Epithelial cell of proximal tubule (primary cell): Measurements from ENCODE around the gene PYGB. TPM values are rescaled to one million over a fixed set of nuclear protein-coding genes. Genes with fewer than 3 reads are reported as not detected.

Source experiments
- DNase-seq: peaks from one replicate; pipeline ENCODE4 v3.0.0-alpha.2; 2011; ENCODE audit warnings: low read depth
- H3K4me3 ChIP-seq: 2 replicates; pipeline ENCODE4 v1.5.1; 2011; ENCODE audit warnings: low read depth, mild to moderate bottlenecking, low read length
- CTCF ChIP-seq: conservative IDR thresholded peaks from 2 replicates; pipeline ENCODE4 v1.5.1; 2012; ENCODE audit warnings: low read depth, mild to moderate bottlenecking, low read length
- total RNA-seq: library from RNA; depleted of rRNA; stranded (reverse); fragments of >200 nt; gene quantifications from 2 replicates; pipeline ENCODE4 v1.2.3, GENCODE V29; 2015

Gene PYGB
- total RNA-seq, 1 donor from 2014 or later = 145 TPM

GRCh38 chr20:25220810-25221591 is 26.9 kb upstream of the PYGB start:
- DNase-seq = no peak
- H3K4me3 ChIP-seq = no peak overlapping the region
- no peak for TF ChIP-seq CTCF

- no peak for DNase-seq
- TF ChIP-seq CTCF = no peak
- H3K4me3 ChIP-seq = no peak overlapping the region
Measured at GRCh38 chr20:25221592-25222460, 26.1 kb upstream of the PYGB start.

- no peak overlapping the region for H3K4me3 ChIP-seq
- no peak for DNase-seq
- TF ChIP-seq CTCF = no peak
Measured at GRCh38 chr20:25222461-25223178, 25.3 kb upstream of the PYGB start.

- no peak for DNase-seq
- TF ChIP-seq CTCF = peak; percentile 50
- H3K4me3 ChIP-seq = no peak overlapping the region
Measured at GRCh38 chr20:25223179-25223661, 24.7 kb upstream of the PYGB start.

- DNase-seq = no peak
- no peak overlapping the region for H3K4me3 ChIP-seq
- TF ChIP-seq CTCF = no peak
Measured at GRCh38 chr20:25223765-25224720, 23.8 kb upstream of the PYGB start.

GRCh38 chr20:25224941-25225340 is 22.9 kb upstream of the PYGB start:
- TF ChIP-seq CTCF = no peak
- no peak overlapping the region for H3K4me3 ChIP-seq
- no peak for DNase-seq
